ENCODE results near the gene MOBP.

DNA sequence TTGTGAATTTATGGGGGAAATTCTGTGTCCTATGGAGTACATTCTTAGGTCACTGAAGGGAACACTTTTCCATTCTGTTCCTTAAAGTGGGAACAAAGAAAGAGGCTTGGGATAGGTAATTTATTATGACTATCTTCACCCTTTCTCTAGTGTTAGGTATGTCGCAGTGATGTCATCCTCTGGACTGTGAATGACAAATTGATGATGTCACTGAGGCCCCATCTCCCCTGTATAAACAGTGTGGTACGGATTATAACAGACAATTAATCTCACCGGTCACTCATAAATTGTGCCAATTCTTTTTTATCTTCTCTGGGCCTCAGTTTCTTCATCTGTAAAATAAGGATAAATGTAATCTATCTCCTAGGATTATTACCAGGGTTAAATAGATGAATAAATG is 23.5 kb downstream of the MOBP start:
- TF ChIP-seq, protein P1, sequence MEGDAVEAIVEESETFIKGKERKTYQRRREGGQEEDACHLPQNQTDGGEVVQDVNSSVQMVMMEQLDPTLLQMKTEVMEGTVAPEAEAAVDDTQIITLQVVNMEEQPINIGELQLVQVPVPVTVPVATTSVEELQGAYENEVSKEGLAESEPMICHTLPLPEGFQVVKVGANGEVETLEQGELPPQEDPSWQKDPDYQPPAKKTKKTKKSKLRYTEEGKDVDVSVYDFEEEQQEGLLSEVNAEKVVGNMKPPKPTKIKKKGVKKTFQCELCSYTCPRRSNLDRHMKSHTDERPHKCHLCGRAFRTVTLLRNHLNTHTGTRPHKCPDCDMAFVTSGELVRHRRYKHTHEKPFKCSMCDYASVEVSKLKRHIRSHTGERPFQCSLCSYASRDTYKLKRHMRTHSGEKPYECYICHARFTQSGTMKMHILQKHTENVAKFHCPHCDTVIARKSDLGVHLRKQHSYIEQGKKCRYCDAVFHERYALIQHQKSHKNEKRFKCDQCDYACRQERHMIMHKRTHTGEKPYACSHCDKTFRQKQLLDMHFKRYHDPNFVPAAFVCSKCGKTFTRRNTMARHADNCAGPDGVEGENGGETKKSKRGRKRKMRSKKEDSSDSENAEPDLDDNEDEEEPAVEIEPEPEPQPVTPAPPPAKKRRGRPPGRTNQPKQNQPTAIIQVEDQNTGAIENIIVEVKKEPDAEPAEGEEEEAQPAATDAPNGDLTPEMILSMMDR (conservative IDR thresholded peaks at IDR 0.05; ENCODE audit: low read depth, low read length), result no peak
- TF ChIP-seq EZH2 (IDR thresholded peaks at IDR 0.05; ENCODE audit: low read length, unreplicated experiment), result no peak

All from PC-3 (cell line).